H1 (cell line): ENCODE results near the gene SLC4A8. TPM values are rescaled to one million over a fixed set of nuclear protein-coding genes. Genes with fewer than 3 reads are reported as not detected.

Experiments
- CTBP2 ChIP-seq: IDR thresholded peaks from 2 replicates; pipeline ENCODE4 v1.7.0; 2011; ENCODE audit warnings: borderline replicate concordance, mild to moderate bottlenecking, moderate library complexity, mixed read lengths, low read length; ENCODE audit not compliant: insufficient read depth, insufficient read length
- polyA plus RNA-seq, 7 experiments: library from polyadenylated mRNA; depleted of rRNA in 3 of 7; stranded (reverse) in 5 of 7; unstranded in 2 of 7; fragments of >200 nt in 5 of 7; fragments of 200-250 nt in 2 of 7; gene quantifications; 1 replicate in 5 of 7; 2 replicates in 1 of 7; 4 replicates in 1 of 7; pipeline versions ENCODE4 v1.2.1 to v1.2.3, GENCODE V29; 2011 to 2013; ENCODE audit warnings: missing spikeins in 2 of 7, mixed read lengths in 2 of 7
- total RNA-seq: library from RNA; stranded (reverse); fragmentation: NEBNext Ultra II Directional; extraction: Animal tissue kit (Norgen Biotek cat#: 25700); gene quantifications from 2 replicates; pipeline ENCODE4 v1.2.1, GENCODE V29; 2021
- TF ChIP-seq, protein P1 (sequence below): fragments of 300-600 bp; sonication (generic); IDR thresholded peaks from 2 replicates; pipeline ENCODE4 v1.7.1; 2012; ENCODE audit warnings: low read length, moderate library complexity, mild to moderate bottlenecking, inconsistent platforms; ENCODE audit not compliant: insufficient replicate concordance

The SLC4A8 gene
- total and polyA plus RNA-seq, 2 of the 8 experiments (the other 6 are each of a cell fraction or from before 2014, with no cell fraction given) = 11.2 to 13.4 TPM

DNA sequence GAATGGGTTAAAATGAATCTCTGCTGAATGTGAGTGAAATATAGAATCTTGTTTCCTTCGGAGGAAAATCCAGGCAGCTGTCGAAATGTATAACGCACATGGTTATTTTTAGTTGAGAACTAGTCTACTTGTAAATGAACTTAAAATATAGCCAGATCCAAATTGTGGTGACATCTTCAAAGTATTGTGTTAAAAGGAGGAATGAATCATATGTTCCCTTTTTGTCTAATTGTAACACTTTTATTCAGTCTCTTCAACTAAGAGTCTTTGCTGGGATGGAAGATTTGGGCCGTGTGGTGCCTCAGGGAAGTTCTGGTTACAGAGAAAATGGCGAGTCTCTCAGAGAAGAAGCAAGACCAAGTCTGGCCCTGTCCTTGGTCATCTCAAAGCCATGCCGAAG lies 82.5 kb downstream of the SLC4A8 start (continued):
- TF ChIP-seq, protein P1, sequence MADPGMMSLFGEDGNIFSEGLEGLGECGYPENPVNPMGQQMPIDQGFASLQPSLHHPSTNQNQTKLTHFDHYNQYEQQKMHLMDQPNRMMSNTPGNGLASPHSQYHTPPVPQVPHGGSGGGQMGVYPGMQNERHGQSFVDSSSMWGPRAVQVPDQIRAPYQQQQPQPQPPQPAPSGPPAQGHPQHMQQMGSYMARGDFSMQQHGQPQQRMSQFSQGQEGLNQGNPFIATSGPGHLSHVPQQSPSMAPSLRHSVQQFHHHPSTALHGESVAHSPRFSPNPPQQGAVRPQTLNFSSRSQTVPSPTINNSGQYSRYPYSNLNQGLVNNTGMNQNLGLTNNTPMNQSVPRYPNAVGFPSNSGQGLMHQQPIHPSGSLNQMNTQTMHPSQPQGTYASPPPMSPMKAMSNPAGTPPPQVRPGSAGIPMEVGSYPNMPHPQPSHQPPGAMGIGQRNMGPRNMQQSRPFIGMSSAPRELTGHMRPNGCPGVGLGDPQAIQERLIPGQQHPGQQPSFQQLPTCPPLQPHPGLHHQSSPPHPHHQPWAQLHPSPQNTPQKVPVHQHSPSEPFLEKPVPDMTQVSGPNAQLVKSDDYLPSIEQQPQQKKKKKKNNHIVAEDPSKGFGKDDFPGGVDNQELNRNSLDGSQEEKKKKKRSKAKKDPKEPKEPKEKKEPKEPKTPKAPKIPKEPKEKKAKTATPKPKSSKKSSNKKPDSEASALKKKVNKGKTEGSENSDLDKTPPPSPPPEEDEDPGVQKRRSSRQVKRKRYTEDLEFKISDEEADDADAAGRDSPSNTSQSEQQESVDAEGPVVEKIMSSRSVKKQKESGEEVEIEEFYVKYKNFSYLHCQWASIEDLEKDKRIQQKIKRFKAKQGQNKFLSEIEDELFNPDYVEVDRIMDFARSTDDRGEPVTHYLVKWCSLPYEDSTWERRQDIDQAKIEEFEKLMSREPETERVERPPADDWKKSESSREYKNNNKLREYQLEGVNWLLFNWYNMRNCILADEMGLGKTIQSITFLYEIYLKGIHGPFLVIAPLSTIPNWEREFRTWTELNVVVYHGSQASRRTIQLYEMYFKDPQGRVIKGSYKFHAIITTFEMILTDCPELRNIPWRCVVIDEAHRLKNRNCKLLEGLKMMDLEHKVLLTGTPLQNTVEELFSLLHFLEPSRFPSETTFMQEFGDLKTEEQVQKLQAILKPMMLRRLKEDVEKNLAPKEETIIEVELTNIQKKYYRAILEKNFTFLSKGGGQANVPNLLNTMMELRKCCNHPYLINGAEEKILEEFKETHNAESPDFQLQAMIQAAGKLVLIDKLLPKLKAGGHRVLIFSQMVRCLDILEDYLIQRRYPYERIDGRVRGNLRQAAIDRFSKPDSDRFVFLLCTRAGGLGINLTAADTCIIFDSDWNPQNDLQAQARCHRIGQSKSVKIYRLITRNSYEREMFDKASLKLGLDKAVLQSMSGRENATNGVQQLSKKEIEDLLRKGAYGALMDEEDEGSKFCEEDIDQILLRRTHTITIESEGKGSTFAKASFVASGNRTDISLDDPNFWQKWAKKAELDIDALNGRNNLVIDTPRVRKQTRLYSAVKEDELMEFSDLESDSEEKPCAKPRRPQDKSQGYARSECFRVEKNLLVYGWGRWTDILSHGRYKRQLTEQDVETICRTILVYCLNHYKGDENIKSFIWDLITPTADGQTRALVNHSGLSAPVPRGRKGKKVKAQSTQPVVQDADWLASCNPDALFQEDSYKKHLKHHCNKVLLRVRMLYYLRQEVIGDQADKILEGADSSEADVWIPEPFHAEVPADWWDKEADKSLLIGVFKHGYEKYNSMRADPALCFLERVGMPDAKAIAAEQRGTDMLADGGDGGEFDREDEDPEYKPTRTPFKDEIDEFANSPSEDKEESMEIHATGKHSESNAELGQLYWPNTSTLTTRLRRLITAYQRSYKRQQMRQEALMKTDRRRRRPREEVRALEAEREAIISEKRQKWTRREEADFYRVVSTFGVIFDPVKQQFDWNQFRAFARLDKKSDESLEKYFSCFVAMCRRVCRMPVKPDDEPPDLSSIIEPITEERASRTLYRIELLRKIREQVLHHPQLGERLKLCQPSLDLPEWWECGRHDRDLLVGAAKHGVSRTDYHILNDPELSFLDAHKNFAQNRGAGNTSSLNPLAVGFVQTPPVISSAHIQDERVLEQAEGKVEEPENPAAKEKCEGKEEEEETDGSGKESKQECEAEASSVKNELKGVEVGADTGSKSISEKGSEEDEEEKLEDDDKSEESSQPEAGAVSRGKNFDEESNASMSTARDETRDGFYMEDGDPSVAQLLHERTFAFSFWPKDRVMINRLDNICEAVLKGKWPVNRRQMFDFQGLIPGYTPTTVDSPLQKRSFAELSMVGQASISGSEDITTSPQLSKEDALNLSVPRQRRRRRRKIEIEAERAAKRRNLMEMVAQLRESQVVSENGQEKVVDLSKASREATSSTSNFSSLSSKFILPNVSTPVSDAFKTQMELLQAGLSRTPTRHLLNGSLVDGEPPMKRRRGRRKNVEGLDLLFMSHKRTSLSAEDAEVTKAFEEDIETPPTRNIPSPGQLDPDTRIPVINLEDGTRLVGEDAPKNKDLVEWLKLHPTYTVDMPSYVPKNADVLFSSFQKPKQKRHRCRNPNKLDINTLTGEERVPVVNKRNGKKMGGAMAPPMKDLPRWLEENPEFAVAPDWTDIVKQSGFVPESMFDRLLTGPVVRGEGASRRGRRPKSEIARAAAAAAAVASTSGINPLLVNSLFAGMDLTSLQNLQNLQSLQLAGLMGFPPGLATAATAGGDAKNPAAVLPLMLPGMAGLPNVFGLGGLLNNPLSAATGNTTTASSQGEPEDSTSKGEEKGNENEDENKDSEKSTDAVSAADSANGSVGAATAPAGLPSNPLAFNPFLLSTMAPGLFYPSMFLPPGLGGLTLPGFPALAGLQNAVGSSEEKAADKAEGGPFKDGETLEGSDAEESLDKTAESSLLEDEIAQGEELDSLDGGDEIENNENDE = no peak
- TF ChIP-seq CTBP2 = no peak
